ENCODE measurements around the gene TACC3. TPM values are rescaled to one million over a fixed set of nuclear protein-coding genes. Genes with fewer than 3 reads are reported as not detected.

The TACC3 gene
- total and polyA plus RNA-seq, 2 experiments from 2014 or later: 9.7 to 18.2 TPM

DNA sequence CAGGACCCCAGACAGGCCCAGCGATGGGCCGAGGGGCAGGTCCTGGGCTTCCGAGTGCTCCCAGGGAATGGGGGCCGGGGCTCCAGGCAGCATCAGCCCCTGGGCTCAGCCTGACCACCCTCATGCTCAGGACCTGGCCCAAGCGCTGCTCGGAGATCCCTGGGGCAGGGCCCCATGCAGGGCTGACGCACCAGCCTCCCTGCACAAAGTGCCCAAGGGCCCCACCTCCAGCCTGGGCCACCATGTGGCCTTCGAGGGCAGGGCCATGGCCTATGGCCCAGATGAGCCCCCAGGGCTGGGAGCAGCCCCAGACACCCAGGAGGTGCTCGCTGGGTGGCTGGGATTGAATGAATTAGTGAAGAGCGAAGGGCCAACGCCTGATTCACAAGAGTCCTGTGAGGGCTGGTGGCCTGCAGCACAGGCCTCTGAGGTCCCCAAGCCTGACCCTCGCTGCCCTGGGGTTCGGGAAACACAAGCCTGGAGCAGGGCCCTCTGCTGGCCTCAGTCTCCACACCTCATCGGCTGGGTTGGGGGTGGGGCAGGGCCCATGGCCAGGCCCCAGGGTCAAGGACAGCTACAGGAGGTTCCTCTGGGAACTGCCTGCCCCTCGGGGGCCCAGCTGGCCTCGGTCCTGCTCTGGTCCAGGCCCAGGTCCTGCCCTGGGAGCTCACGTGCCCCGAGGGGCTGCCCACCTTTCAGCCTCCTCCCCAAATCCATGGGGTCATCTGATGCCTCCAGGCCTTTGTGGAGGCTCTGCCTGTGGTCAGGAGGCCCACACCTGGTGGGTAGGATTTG, 58.5 kb downstream of the TACC3 start:
- H3K36me3 ChIP-seq (ENCODE audit: low read depth): no peaks in the 10 kb centered on the region
- no peak overlapping the region for H3K4me3 ChIP-seq
- H3K27me3 ChIP-seq (replicated peaks; ENCODE audit: insufficient read depth): no peaks in the 10 kb centered on the region
- H3K79me2 ChIP-seq (ENCODE audit: insufficient read depth): no peaks in the 10 kb centered on the region
- no peak overlapping the region for H3K4me2 ChIP-seq (ENCODE audit: unreplicated experiment)
- in situ Hi-C loops (cut with MboI): no loop called here
- H3K9me3 ChIP-seq (ENCODE audit: low read depth): no peaks in the 10 kb centered on the region
- H2AFZ ChIP-seq: no peak overlapping the region
- no peak for DNase-seq
- H3K9ac ChIP-seq: no peak overlapping the region
- no peak overlapping the region for H3K27ac ChIP-seq
- TF ChIP-seq EZH2phosphoT487 (IDR thresholded peaks at IDR 0.05; ENCODE audit: insufficient read depth, low read depth) (no peak), EZH2 (IDR thresholded peaks at IDR 0.05; ENCODE audit: insufficient read depth, poor library complexity, severe bottlenecking) (no peak)
- H4K20me1 ChIP-seq (ENCODE audit: insufficient read depth): no peaks in the 10 kb centered on the region
- H3K4me1 ChIP-seq (ENCODE audit: insufficient read depth): no peaks in the 10 kb centered on the region
- no peaks in the 10 kb centered on the region for H3K9me2 ChIP-seq (ENCODE audit: insufficient read depth)
- 75 to 84% methylated on average over 17 of the region's 18 CpGs for WGBS, 2 experiments (ENCODE audit: low coverage in 1 of 2, low lambda C conversion rate in 2 of 2, missing lambda C conversion rate in 2 of 2)
- no peaks in the 10 kb centered on the region for H3F3A ChIP-seq (ENCODE audit: insufficient read depth)

- Histone ChIP-seq H3K27me3 (replicated peaks; ENCODE audit: insufficient read depth) (no peaks in the 10 kb centered on the region), H2AFZ (no peak overlapping the region), H3K9me2 (ENCODE audit: insufficient read depth) (no peaks in the 10 kb centered on the region), H3K36me3 (ENCODE audit: low read depth) (no peaks in the 10 kb centered on the region), H3K79me2 (ENCODE audit: insufficient read depth) (no peaks in the 10 kb centered on the region), H3K27ac (no peak overlapping the region), H4K20me1 (ENCODE audit: insufficient read depth) (no peaks in the 10 kb centered on the region), H3K4me2 (ENCODE audit: unreplicated experiment) (no peak overlapping the region), H3K4me3 (no peak overlapping the region), H3K9me3 (ENCODE audit: low read depth) (no peaks in the 10 kb centered on the region), H3F3A (ENCODE audit: insufficient read depth) (no peaks in the 10 kb centered on the region), H3K9ac (no peak overlapping the region), H3K4me1 (ENCODE audit: insufficient read depth) (no peaks in the 10 kb centered on the region)
- WGBS, 2 experiments (ENCODE audit: low coverage in 1 of 2, low lambda C conversion rate in 2 of 2, missing lambda C conversion rate in 2 of 2): 76 to 77% methylated on average over 14 of the region's 14 CpGs
- TF ChIP-seq EZH2phosphoT487 (IDR thresholded peaks at IDR 0.05; ENCODE audit: insufficient read depth, low read depth) (no peak), EZH2 (IDR thresholded peaks at IDR 0.05; ENCODE audit: insufficient read depth, poor library complexity, severe bottlenecking) (no peak)
- in situ Hi-C loops (cut with MboI): no loop called here
- no peak for DNase-seq
Measured at GRCh38 chr4:1780435-1780834, 59.1 kb downstream of the TACC3 start.

DNA sequence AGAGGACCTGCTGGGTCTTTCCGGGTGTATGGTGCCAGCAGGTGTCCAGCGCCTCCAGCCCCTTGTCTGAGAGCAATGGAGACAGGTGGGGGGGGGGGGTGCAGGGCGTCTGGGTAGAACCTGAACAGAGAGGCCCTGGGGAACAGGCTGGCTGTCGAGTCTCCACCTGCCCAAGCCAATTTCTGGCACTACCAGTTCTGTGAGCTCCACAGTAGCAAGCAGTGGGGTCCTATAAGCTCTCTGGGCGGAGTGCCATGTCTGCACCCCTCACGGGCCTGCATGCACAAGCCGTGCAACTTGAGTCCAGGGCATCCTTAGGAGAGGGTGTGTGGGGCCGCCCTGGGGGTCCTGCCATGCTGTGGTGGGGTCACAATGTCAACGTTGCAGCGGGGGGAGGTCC, 61.7 kb downstream of the TACC3 start:
- Histone ChIP-seq H3K4me2 (ENCODE audit: unreplicated experiment) (no peak overlapping the region), H3K4me1 (ENCODE audit: insufficient read depth) (no peaks in the 10 kb centered on the region), H3K9me3 (ENCODE audit: low read depth) (no peaks in the 10 kb centered on the region), H3K9me2 (ENCODE audit: insufficient read depth) (no peaks in the 10 kb centered on the region), H2AFZ (no peak overlapping the region), H3K27ac (no peak overlapping the region), H4K20me1 (ENCODE audit: insufficient read depth) (no peaks in the 10 kb centered on the region), H3K36me3 (ENCODE audit: low read depth) (no peaks in the 10 kb centered on the region), H3K9ac (no peak overlapping the region), H3K4me3 (no peak overlapping the region), H3K27me3 (replicated peaks; ENCODE audit: insufficient read depth) (no peaks in the 10 kb centered on the region), H3F3A (ENCODE audit: insufficient read depth) (no peaks in the 10 kb centered on the region), H3K79me2 (ENCODE audit: insufficient read depth) (no peaks in the 10 kb centered on the region)
- DNase-seq: no peak
- in situ Hi-C loops (cut with MboI): no loop called here
- WGBS, 2 experiments (ENCODE audit: low coverage in 1 of 2, low lambda C conversion rate in 2 of 2, missing lambda C conversion rate in 2 of 2): 67 to 68% methylated on average over 9 to 10 of the region's 10 CpGs
- TF ChIP-seq EZH2 (IDR thresholded peaks at IDR 0.05; ENCODE audit: insufficient read depth, poor library complexity, severe bottlenecking) (no peak), EZH2phosphoT487 (IDR thresholded peaks at IDR 0.05; ENCODE audit: insufficient read depth, low read depth) (no peak)

DNA sequence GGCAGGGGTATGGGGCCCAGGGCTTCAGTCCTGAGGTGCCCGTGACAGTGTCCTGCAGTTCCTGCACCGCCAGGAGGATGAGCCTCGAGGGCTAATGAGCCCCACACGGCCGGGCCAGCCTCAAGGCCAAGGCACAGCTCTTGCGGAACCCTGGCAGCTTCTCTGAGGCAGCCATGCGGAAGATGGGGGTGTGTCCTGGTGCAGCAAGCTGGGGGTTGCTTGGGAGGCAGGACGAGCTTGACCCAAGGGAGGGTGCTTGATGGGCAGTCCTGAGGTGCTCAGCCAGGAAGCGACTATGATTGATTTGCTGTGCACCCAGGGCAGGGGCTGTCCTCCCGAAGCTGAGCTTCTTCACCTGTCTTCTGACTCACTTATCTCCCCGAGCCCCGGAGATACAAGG, 62.6 kb downstream of the TACC3 start:
- Histone ChIP-seq H2AFZ (no peak overlapping the region), H3K4me1 (ENCODE audit: insufficient read depth) (no peaks in the 10 kb centered on the region)

More for the DNA sequence above, 62.6 kb downstream of the TACC3 start:
- no peak overlapping the region for H3K9ac ChIP-seq
- H3K9me2 ChIP-seq (ENCODE audit: insufficient read depth): no peaks in the 10 kb centered on the region
- H3K36me3 ChIP-seq (ENCODE audit: low read depth): no peaks in the 10 kb centered on the region
- H3K27me3 ChIP-seq (replicated peaks; ENCODE audit: insufficient read depth): no peaks in the 10 kb centered on the region
- H3F3A ChIP-seq (ENCODE audit: insufficient read depth): no peaks in the 10 kb centered on the region
- no peak for DNase-seq
- H3K27ac ChIP-seq: no peak overlapping the region
- WGBS, 2 experiments (ENCODE audit: low coverage in 1 of 2, low lambda C conversion rate in 2 of 2, missing lambda C conversion rate in 2 of 2): 71 to 73% methylated on average over 12 of the region's 12 CpGs
- no peaks in the 10 kb centered on the region for H4K20me1 ChIP-seq (ENCODE audit: insufficient read depth)
- no peak overlapping the region for H3K4me3 ChIP-seq
- no peaks in the 10 kb centered on the region for H3K9me3 ChIP-seq (ENCODE audit: low read depth)
- H3K4me2 ChIP-seq (ENCODE audit: unreplicated experiment): no peak overlapping the region
- TF ChIP-seq EZH2phosphoT487 (IDR thresholded peaks at IDR 0.05; ENCODE audit: insufficient read depth, low read depth) (no peak), EZH2 (IDR thresholded peaks at IDR 0.05; ENCODE audit: insufficient read depth, poor library complexity, severe bottlenecking) (no peak)
- H3K79me2 ChIP-seq (ENCODE audit: insufficient read depth): no peaks in the 10 kb centered on the region
- in situ Hi-C loops (cut with MboI): no loop called here

Data from GM23248 (cell line).